SU-DHL-6 (cell line): ENCODE data around the gene NAV2.
A peak's percentile ranks its signal among the peaks of the same experiment; 100 is the strongest.

Experiments
- H2AFZ ChIP-seq: fragments of 200-600 bp; sonication (generic); 2 replicates; pipeline ENCODE4 v1.6.1; 2014; ENCODE audit warnings: low read depth, mild to moderate bottlenecking, moderate library complexity, mixed read lengths, antibody characterized with exemption, low read length; ENCODE audit not compliant: severe bottlenecking
- H3F3A ChIP-seq: fragments of 200-600 bp; shearing (Covaris generic); 2 replicates; pipeline ENCODE4 v1.6.0; 2016; ENCODE audit warnings: antibody characterized with exemption, mild to moderate bottlenecking; ENCODE audit not compliant: insufficient read depth
- H3K27ac ChIP-seq: fragments of 200-600 bp; sonication (generic); 2 replicates; pipeline ENCODE4 v1.5.1; 2016; ENCODE audit warnings: low read depth, mild to moderate bottlenecking, low read length, moderate library complexity, mixed read lengths
- H3K27me3 ChIP-seq: fragments of 200-600 bp; sonication (generic), shearing (Covaris generic); 2 replicates; pipeline ENCODE4 v1.6.0; 2014; ENCODE audit warnings: mild to moderate bottlenecking, low read length
- H3K36me3 ChIP-seq: fragments of 200-600 bp; sonication (generic); 2 replicates; pipeline ENCODE4 v1.6.1; 2014; ENCODE audit warnings: mild to moderate bottlenecking, low read length, mixed read lengths
- H3K4me2 ChIP-seq: fragments of 300-600, 200-600 bp; shearing (Covaris generic), sonication (generic); 2 replicates; pipeline ENCODE4 v1.6.0; 2014; ENCODE audit warnings: low read length, low read depth, mild to moderate bottlenecking; ENCODE audit not compliant: poor library complexity, severe bottlenecking
- H3K4me3 ChIP-seq: fragments of 200-600 bp; sonication (generic); 2 replicates; pipeline ENCODE4 v1.5.1; 2014; ENCODE audit warnings: antibody characterized with exemption, low read length, mild to moderate bottlenecking, mixed read lengths; ENCODE audit not compliant: insufficient read depth, poor library complexity, severe bottlenecking
- H3K79me2 ChIP-seq: fragments of 200-600 bp; sonication (generic); 2 replicates; pipeline ENCODE4 v1.6.1; 2014; ENCODE audit warnings: mild to moderate bottlenecking, low read length, moderate library complexity; ENCODE audit not compliant: insufficient read depth
- H3K9ac ChIP-seq: fragments of 200-600 bp; sonication (generic); 2 replicates; pipeline ENCODE4 v1.7.0; 2014; ENCODE audit warnings: mild to moderate bottlenecking, low read length
- H3K9me2 ChIP-seq: fragments of 200-600 bp; sonication (generic); replicated peaks from 2 replicates; pipeline ENCODE4 v1.6.1; 2014; ENCODE audit warnings: low read length; ENCODE audit not compliant: insufficient read depth
- H3K9me3 ChIP-seq: fragments of 200-600 bp; sonication (generic); 2 replicates; pipeline ENCODE4 v1.6.1; 2014; ENCODE audit warnings: low read length, mixed read lengths; ENCODE audit not compliant: insufficient read depth
- H4K20me1 ChIP-seq: fragments of 200-600 bp; sonication (generic); 2 replicates; pipeline ENCODE4 v1.6.1; 2014; ENCODE audit warnings: low read depth, mild to moderate bottlenecking, antibody characterized with exemption, low read length, moderate library complexity, mixed read lengths
- EZH2phosphoT487 ChIP-seq: fragments of 200-600 bp; sonication (generic), shearing (Covaris generic); conservative IDR thresholded peaks from 2 replicates; pipeline ENCODE4 v1.6.1; 2018; ENCODE audit warnings: mild to moderate bottlenecking, antibody characterized with exemption, low read length, moderate library complexity, mixed read lengths
- TF ChIP-seq, protein P1 (sequence below): fragments of 200-600 bp; sonication (generic); IDR thresholded peaks from one replicate; pipeline ENCODE4 v1.5.1; 2017; ENCODE audit warnings: antibody characterized with exemption, mild to moderate bottlenecking, low read length, moderate library complexity; ENCODE audit not compliant: insufficient read depth, poor library complexity, severe bottlenecking

NAV2 gene

DNA sequence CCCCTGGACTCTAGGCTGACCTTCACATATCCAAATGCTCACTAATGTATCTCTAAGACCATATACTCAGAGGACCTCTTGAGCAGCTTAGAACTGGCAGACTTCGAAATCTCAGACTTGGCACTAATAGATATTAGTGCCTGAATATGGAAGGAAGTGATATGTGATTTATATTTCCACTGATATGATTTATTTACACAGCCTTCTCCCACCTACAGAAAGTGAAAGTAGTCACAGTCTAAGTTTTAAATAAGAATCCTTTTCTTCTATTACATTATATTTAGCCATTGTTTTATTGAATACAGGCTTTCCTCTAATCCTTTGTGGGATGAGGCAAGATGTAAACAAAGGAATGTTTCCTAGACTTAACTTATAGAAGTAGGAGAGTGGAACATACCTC lies 6.7 kb upstream of the NAV2 start:
- Histone ChIP-seq H3F3A (no peaks in the 10 kb centered on the region), H3K36me3 (no peaks in the 10 kb centered on the region), H3K9me2 (no peaks in the 10 kb centered on the region), H3K27ac (no peak overlapping the region), H4K20me1 (no peaks in the 10 kb centered on the region), H3K9me3 (no peaks in the 10 kb centered on the region), H3K79me2 (no peaks in the 10 kb centered on the region), H3K4me2 (no peak overlapping the region), H3K9ac (no peak overlapping the region), H2AFZ (no peak overlapping the region), H3K4me3 (no peak overlapping the region), H3K27me3 (no peaks in the 10 kb centered on the region)
- TF ChIP-seq, protein P1, sequence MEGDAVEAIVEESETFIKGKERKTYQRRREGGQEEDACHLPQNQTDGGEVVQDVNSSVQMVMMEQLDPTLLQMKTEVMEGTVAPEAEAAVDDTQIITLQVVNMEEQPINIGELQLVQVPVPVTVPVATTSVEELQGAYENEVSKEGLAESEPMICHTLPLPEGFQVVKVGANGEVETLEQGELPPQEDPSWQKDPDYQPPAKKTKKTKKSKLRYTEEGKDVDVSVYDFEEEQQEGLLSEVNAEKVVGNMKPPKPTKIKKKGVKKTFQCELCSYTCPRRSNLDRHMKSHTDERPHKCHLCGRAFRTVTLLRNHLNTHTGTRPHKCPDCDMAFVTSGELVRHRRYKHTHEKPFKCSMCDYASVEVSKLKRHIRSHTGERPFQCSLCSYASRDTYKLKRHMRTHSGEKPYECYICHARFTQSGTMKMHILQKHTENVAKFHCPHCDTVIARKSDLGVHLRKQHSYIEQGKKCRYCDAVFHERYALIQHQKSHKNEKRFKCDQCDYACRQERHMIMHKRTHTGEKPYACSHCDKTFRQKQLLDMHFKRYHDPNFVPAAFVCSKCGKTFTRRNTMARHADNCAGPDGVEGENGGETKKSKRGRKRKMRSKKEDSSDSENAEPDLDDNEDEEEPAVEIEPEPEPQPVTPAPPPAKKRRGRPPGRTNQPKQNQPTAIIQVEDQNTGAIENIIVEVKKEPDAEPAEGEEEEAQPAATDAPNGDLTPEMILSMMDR: no peak
- no peak for TF ChIP-seq EZH2phosphoT487

GRCh38 chr11:19711911-19712280 lies 741 bp upstream of the NAV2 start:
- TF ChIP-seq, protein P1: no peak
- TF ChIP-seq EZH2phosphoT487: no peak
- Histone ChIP-seq H3K79me2 (no peaks in the 10 kb centered on the region), H4K20me1 (no peaks in the 10 kb centered on the region), H3K4me2 (peak overlapping the region; percentile 74), H3K27me3 (no peaks in the 10 kb centered on the region), H3K4me3 (peak overlapping the region; percentile 74), H3K27ac (no peak overlapping the region), H3K9me3 (no peaks in the 10 kb centered on the region), H3K9me2 (no peaks in the 10 kb centered on the region), H3F3A (no peaks in the 10 kb centered on the region), H3K36me3 (no peaks in the 10 kb centered on the region), H2AFZ (peak overlapping the region; percentile 93), H3K9ac (peak overlapping the region; percentile 71)

DNA sequence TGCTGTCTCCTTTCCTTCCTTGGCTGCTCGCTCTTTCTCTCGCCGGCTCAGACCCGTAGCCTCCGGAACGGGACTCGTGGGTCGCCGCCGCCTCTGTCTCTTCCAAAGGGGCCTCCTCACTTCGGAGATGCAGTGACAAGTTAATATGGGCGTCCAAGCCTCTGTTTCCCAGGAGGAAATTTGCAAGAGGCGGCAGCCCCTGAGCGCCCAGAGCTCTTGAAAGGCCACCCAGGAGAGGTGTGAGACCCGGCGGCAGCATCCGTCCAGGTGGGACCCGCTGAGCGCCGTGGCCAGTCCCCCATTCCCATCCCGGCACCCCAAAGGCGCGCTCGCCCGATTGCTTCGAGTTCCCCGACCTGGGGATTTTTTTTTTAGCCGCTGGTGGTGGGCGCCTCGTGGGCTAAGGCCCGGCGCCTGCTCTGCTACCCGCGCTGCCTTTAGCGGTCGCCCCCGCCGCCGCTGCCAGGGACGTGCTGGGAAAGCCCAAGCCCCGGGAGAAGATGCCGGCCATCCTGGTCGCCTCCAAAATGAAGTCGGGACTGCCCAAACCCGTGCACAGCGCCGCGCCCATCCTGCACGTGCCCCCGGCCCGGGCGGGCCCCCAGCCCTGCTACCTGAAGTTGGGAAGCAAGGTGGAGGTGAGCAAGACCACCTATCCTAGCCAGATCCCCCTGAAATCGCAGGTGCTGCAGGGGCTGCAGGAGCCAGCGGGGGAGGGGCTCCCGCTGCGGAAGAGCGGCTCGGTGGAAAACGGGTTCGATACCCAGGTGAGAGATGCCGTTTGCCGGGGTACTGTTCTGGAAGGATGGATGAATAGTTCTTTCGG lies 772 bp downstream of the NAV2 start:
- Histone ChIP-seq H3K79me2 (no peaks in the 10 kb centered on the region), H3F3A (no peaks in the 10 kb centered on the region), H3K4me3 (peak overlapping the region; percentile 52), H3K27ac (no peak overlapping the region), H4K20me1 (no peaks in the 10 kb centered on the region), H2AFZ (peak overlapping the region; percentile 69), H3K4me2 (peak overlapping the region; percentile 76), H3K27me3 (no peaks in the 10 kb centered on the region), H3K9ac (peak overlapping the region; percentile 71), H3K36me3 (no peaks in the 10 kb centered on the region), H3K9me3 (no peaks in the 10 kb centered on the region), H3K9me2 (no peaks in the 10 kb centered on the region)
- TF ChIP-seq, protein P1: no peak
- no peak for TF ChIP-seq EZH2phosphoT487
